Thyroid gland (tissue), 4 donors: ENCODE data around the gene SLC6A19. TPM values are rescaled to one million over a fixed set of nuclear protein-coding genes. Genes with fewer than 3 reads are reported as not detected.

Experiments
- DNase-seq, 2 donors: peaks; one replicate each; pipeline ENCODE4 v3.0.0-alpha.2; 2019
- H3K27ac ChIP-seq, 3 donors: fragments of 200-600 bp; sonication (generic); 1 replicate in 2 of 3; 2 replicates in 1 of 3; pipeline ENCODE4 v1.5.1; 2016 to 2019; ENCODE audit warnings: mild to moderate bottlenecking in 1 of 3, moderate library complexity in 1 of 3
- H3K27me3 ChIP-seq: fragments of 200-600 bp; sonication (generic); one replicate; pipeline ENCODE4 v1.5.1; 2019
- H3K36me3 ChIP-seq, 2 donors: fragments of 200-600 bp; sonication (generic); one replicate each; pipeline ENCODE4 v1.5.1; 2016 to 2019
- H3K4me1 ChIP-seq, 2 donors: fragments of 200-600 bp; sonication (generic); one replicate each; pipeline ENCODE4 v1.5.1; 2017 to 2019
- H3K4me3 ChIP-seq, 3 donors: fragments of 200-600 bp; sonication (generic); replicated peaks in 1 of 3; 1 replicate in 2 of 3; 2 replicates in 1 of 3; pipeline ENCODE4 v1.5.1; 2016; ENCODE audit warnings: mild to moderate bottlenecking in 1 of 3
- H3K9me3 ChIP-seq: fragments of 200-600 bp; sonication (generic); one replicate; pipeline ENCODE4 v1.5.1; 2017
- CTCF ChIP-seq, 6 experiments: fragments of 200-600 bp in 3 of 6; fragments of 450-650 bp in 3 of 6; sonication (generic) in 3 of 6; IDR thresholded peaks; one replicate each; pipeline ENCODE4 v1.5.1; 2016 to 2019; ENCODE audit warnings: antibody characterized with exemption in 6 of 6, mild to moderate bottlenecking in 2 of 6, inconsistent platforms in 1 of 6, moderate library complexity in 1 of 6
- POLR2A ChIP-seq, 2 donors: fragments of 450-650 bp; IDR thresholded peaks; one replicate each; pipeline ENCODE4 v1.6.1; 2017; ENCODE audit warnings: antibody characterized with exemption in 2 of 2, mild to moderate bottlenecking in 2 of 2, moderate library complexity in 1 of 2
- WGBS, 2 donors: methylation state at CpG; one replicate each; pipeline ENCODE4 v1.1.5; 2017; 5-methylcytosine and 5-hydroxymethylcytosine counted together
- intact Hi-C: fragments of 100-400 bp; cut with DNase I; formaldehyde crosslinking; loops from one replicate; pipeline ENCODE4 v1.15.1; 2023
- total RNA-seq, 4 donors: library from RNA; depleted of rRNA; stranded (reverse); fragments of >200 nt; gene quantifications; one replicate each; pipeline ENCODE4 v1.2.3, GENCODE V29; 2016

SLC6A19 gene
- total RNA-seq, 4 donors from 2014 or later, result not detected

GRCh38 chr5:1176473-1177391 is 24.7 kb upstream of the SLC6A19 start:
- TF ChIP-seq CTCF (IDR thresholded peaks at IDR 0.05) (no peak), POLR2A (IDR thresholded peaks at IDR 0.05) (no peak)
- Histone ChIP-seq H3K27me3 (no peaks in the 10 kb centered on the region), H3K27ac (no peak overlapping the region), H3K4me1 (peaks cover 0 to 6% of the 10 kb centered on the region in 2 donors), H3K9me3 (no peaks in the 10 kb centered on the region), H3K36me3 (no peaks in the 10 kb centered on the region), H3K4me3 (no peak overlapping the region)
- 82 to 88% methylated on average over 33 to 36 of the region's 42 CpGs for WGBS, 2 donors
- intact Hi-C loops, result loop anchor here (10.0 kb wide), 1 partner anchor 172 kb away; the partner anchor contains the start of gene NKD2
- DNase-seq, result no peak

- Histone ChIP-seq H3K27ac (no peak overlapping the region), H3K36me3 (no peaks in the 10 kb centered on the region), H3K9me3 (no peaks in the 10 kb centered on the region), H3K4me3 (no peak overlapping the region), H3K4me1 (peaks cover 0 to 6% of the 10 kb centered on the region in 2 donors), H3K27me3 (no peaks in the 10 kb centered on the region)
- WGBS, 2 donors, result 93 to 94% methylated on average over 8 to 12 of the region's 30 CpGs
- TF ChIP-seq CTCF (IDR thresholded peaks at IDR 0.05) (no peak), POLR2A (IDR thresholded peaks at IDR 0.05) (no peak)
- DNase-seq, result no peak
- intact Hi-C loops, result loop anchor here (10.0 kb wide), 1 partner anchor 173 kb away; the partner anchor contains the start of gene NKD2
These were observed 23.4 kb upstream of the SLC6A19 start for GRCh38 chr5:1177826-1178528.

GRCh38 chr5:1178529-1179382 is 22.6 kb upstream of the SLC6A19 start:
- Histone ChIP-seq H3K27me3 (no peaks in the 10 kb centered on the region), H3K4me3 (no peak overlapping the region), H3K9me3 (no peaks in the 10 kb centered on the region), H3K36me3 (no peaks in the 10 kb centered on the region), H3K4me1 (peaks cover 0 to 6% of the 10 kb centered on the region in 2 donors), H3K27ac (no peak overlapping the region)
- intact Hi-C loops, result loop anchor here (10.0 kb wide), 1 partner anchor 174 kb away; the partner anchor contains the start of gene NKD2
- WGBS, 2 donors, result 87% methylated on average over 12 of the region's 34 CpGs; no CpG with 5 or more reads in 1 of the 2 donors
- TF ChIP-seq POLR2A (IDR thresholded peaks at IDR 0.05), result no peak
- TF ChIP-seq CTCF (IDR thresholded peaks at IDR 0.05), result no peak
- no peak for DNase-seq

GRCh38 chr5:1179383-1179715 is 22.0 kb upstream of the SLC6A19 start:
- no peak overlapping the region for H3K4me3 ChIP-seq
- DNase-seq, result no peak
- H3K27me3 ChIP-seq, result no peaks in the 10 kb centered on the region
- H3K9me3 ChIP-seq, result no peaks in the 10 kb centered on the region
- H3K4me1 ChIP-seq, result no peaks in the 10 kb centered on the region
- no peak for TF ChIP-seq POLR2A (IDR thresholded peaks at IDR 0.05)
- no peak for TF ChIP-seq CTCF (IDR thresholded peaks at IDR 0.05)
- WGBS, 2 donors, result 98% methylated on average over 7 of the region's 9 CpGs; no CpG with 5 or more reads in 1 of the 2 donors
- no peak overlapping the region for H3K27ac ChIP-seq
- no peaks in the 10 kb centered on the region for H3K36me3 ChIP-seq
- intact Hi-C loops, result loop anchor here (10.0 kb wide), 1 partner anchor 175 kb away; the partner anchor contains the start of gene NKD2
